Liver (tissue), 9 donors: Measurements from ENCODE around the gene HS3ST1. TPM values are rescaled to one million over a fixed set of nuclear protein-coding genes. Genes with fewer than 3 reads are reported as not detected.

ENCODE experiments used
- DNase-seq: peaks from one replicate; pipeline ENCODE4 v3.0.0-alpha.2; 2017; ENCODE audit warnings: low spot score
- H3K27ac ChIP-seq, 2 donors: one replicate each; pipeline ENCODE4 v1.7.0; 2013; ENCODE audit warnings: inconsistent platforms in 2 of 2, low read length in 2 of 2, control low read depth in 1 of 2, low read depth in 1 of 2, mild to moderate bottlenecking in 1 of 2
- H3K27me3 ChIP-seq, 4 donors: one replicate each; pipeline versions ENCODE4 v1.6.1 to v1.7.0; 2013; ENCODE audit warnings: low read length in 3 of 4, inconsistent platforms in 1 of 4, mild to moderate bottlenecking in 1 of 4, moderate library complexity in 1 of 4; ENCODE audit not compliant: control insufficient read depth in 4 of 4, insufficient read depth in 4 of 4
- H3K36me3 ChIP-seq, 4 donors: one replicate each; pipeline versions ENCODE4 v1.6.1 to v1.7.0; 2013; ENCODE audit warnings: low read length in 3 of 4, mild to moderate bottlenecking in 3 of 4, low read depth in 1 of 4, moderate library complexity in 1 of 4; ENCODE audit not compliant: control insufficient read depth in 4 of 4, insufficient read depth in 3 of 4
- H3K4me1 ChIP-seq, 4 donors: one replicate each; pipeline versions ENCODE4 v1.6.1 to v1.7.0; 2013; ENCODE audit warnings: low read length in 3 of 4, mild to moderate bottlenecking in 3 of 4, moderate library complexity in 1 of 4; ENCODE audit not compliant: control insufficient read depth in 4 of 4, insufficient read depth in 4 of 4
- H3K4me3 ChIP-seq, 3 donors: one replicate each; pipeline versions ENCODE4 v1.6.1 to v1.7.0; 2013; ENCODE audit warnings: low read length in 3 of 3, control low read depth in 1 of 3, low read depth in 1 of 3, mild to moderate bottlenecking in 1 of 3
- H3K9ac ChIP-seq, 2 donors: one replicate each; pipeline ENCODE4 v1.7.0; 2013; ENCODE audit warnings: low read length in 2 of 2, mild to moderate bottlenecking in 2 of 2, moderate library complexity in 2 of 2, control low read depth in 1 of 2, low read depth in 1 of 2
- H3K9me3 ChIP-seq, 4 donors: one replicate each; pipeline versions ENCODE4 v1.6.1 to v1.7.0; 2013; ENCODE audit warnings: low read length in 3 of 4; ENCODE audit not compliant: control insufficient read depth in 4 of 4
- CTCF ChIP-seq: fragments of 150-350 bp; IDR thresholded peaks from 2 replicates; pipeline ENCODE4 v1.5.1; 2017; ENCODE audit warnings: improper control_type of control experiment, low read depth, low read length; ENCODE audit not compliant: missing input control
- MAX ChIP-seq: IDR thresholded peaks from 2 replicates; pipeline ENCODE4 v1.6.1; 2016; ENCODE audit warnings: antibody characterized with exemption
- NR2F2 ChIP-seq: IDR thresholded peaks from 2 replicates; pipeline ENCODE4 v1.6.1; 2016; ENCODE audit warnings: antibody characterized with exemption
- REST ChIP-seq: IDR thresholded peaks from 2 replicates; pipeline ENCODE4 v1.6.1; 2016; ENCODE audit warnings: antibody characterized with exemption, mild to moderate bottlenecking
- RXRA ChIP-seq, 2 donors: IDR thresholded peaks; 2 replicates each; pipeline ENCODE4 v1.6.1; 2017 to 2018; ENCODE audit warnings: antibody characterized with exemption in 2 of 2, mild to moderate bottlenecking in 1 of 2
- SP1 ChIP-seq: IDR thresholded peaks from 2 replicates; pipeline ENCODE4 v1.6.1; 2018; ENCODE audit warnings: antibody characterized with exemption, mild to moderate bottlenecking
- YY1 ChIP-seq: IDR thresholded peaks from 2 replicates; pipeline ENCODE4 v1.6.1; 2016; ENCODE audit warnings: antibody characterized with exemption, mild to moderate bottlenecking
- ZBTB33 ChIP-seq: IDR thresholded peaks from 2 replicates; pipeline ENCODE4 v1.6.1; 2016; ENCODE audit warnings: antibody characterized with exemption
- WGBS: extraction: QIAGEN DNeasy Blood & Tissue Kit; methylation state at CpG from one replicate; pipeline ENCODE4 v1.1.7; 2013; 5-methylcytosine and 5-hydroxymethylcytosine counted together
- polyA plus RNA-seq, 2 donors: library from polyadenylated mRNA; stranded (reverse) in 1 of 2; unstranded in 1 of 2; fragments of 200-250 nt in 1 of 2; fragments of >200 nt in 1 of 2; fragmentation: Nextera tagmentation in 1 of 2; extraction: Ambion mirVana in 1 of 2; gene quantifications; one replicate each; pipeline versions ENCODE4 v1.2.1 to v1.2.3, GENCODE V29; 2013 to 2015
- total RNA-seq, 2 donors: library from RNA; depleted of rRNA; stranded (reverse); fragments of >200 nt; gene quantifications; one replicate each; pipeline ENCODE4 v1.2.3, GENCODE V29; 2014
- donor health status: healthy.
- donor health status: healthy.
- donor health status: healthy.
- donor health status: healthy.
- donor health status: healthy.

Gene HS3ST1
- total and polyA plus RNA-seq, 4 donors, result 0.25 to 0.75 (median 0.30) TPM

- no peak for TF ChIP-seq REST
Measured at GRCh38 chr4:11472535-11472934, 43.8 kb upstream of the HS3ST1 start (continued).

GRCh38 chr4:11471618-11472017, 42.9 kb upstream of the HS3ST1 start:
- no peak for DNase-seq
- Histone ChIP-seq H3K9me3 (no peaks in the 10 kb centered on the region), H3K4me1 (no peaks in the 10 kb centered on the region), H3K9ac (no peak overlapping the region), H3K4me3 (no peak overlapping the region), H3K27me3 (no peaks in the 10 kb centered on the region), H3K27ac (no peak overlapping the region), H3K36me3 (no peaks in the 10 kb centered on the region)
- WGBS, result 51% methylated on average over 4 of the region's 4 CpGs
- no peak for TF ChIP-seq REST
- TF ChIP-seq NR2F2, result peak; percentile 32

- no peaks in the 10 kb centered on the region for H3K27me3 ChIP-seq
- no peak overlapping the region for H3K9ac ChIP-seq
- no peak overlapping the region for H3K27ac ChIP-seq
- 75% methylated on average over 3 of the region's 3 CpGs for WGBS
- H3K4me3 ChIP-seq, result no peak overlapping the region
- DNase-seq, result no peak
- H3K36me3 ChIP-seq, result no peaks in the 10 kb centered on the region
- no peaks in the 10 kb centered on the region for H3K9me3 ChIP-seq
- no peaks in the 10 kb centered on the region for H3K4me1 ChIP-seq
- TF ChIP-seq RXRA (IDR thresholded peaks at IDR 0.05) (no peak), MAX (no peak), SP1 (no peak), CTCF (no peak), YY1 (no peak), ZBTB33 (no peak)
Measured at GRCh38 chr4:11471046-11471441, 42.4 kb upstream of the HS3ST1 start.
